K562 (cell line): ENCODE data around the gene B4GALNT4. TPM values are rescaled to one million over a fixed set of nuclear protein-coding genes. Genes with fewer than 3 reads are reported as not detected.

Experiments
- CSDE1 ChIP-seq, 2 experiments: fragments of 450-650 bp; IDR thresholded peaks; 2 replicates each; pipeline ENCODE4 v1.6.1; 2016; ENCODE audit warnings: mild to moderate bottlenecking in 1 of 2
- GABPB1 ChIP-seq: sonication (generic); formaldehyde crosslinking; IDR thresholded peaks from 2 replicates; pipeline ENCODE4 v1.8.0; 2022; ENCODE audit warnings: mild to moderate bottlenecking, missing genetic modification reagents
- HMGN3 ChIP-seq: IDR thresholded peaks from 2 replicates; pipeline ENCODE4 v1.6.1; 2011; ENCODE audit warnings: borderline replicate concordance, low read depth, mild to moderate bottlenecking, mixed read lengths, low read length; ENCODE audit not compliant: insufficient read length; ENCODE audit errors: extremely low read depth
- KDM5B ChIP-seq: fragments of 200-600 bp; sonication (generic); IDR thresholded peaks from 2 replicates; pipeline ENCODE4 v1.6.1; 2012; ENCODE audit warnings: low read depth, mild to moderate bottlenecking, moderate library complexity, low read length, control low read depth, inconsistent platforms; ENCODE audit not compliant: insufficient replicate concordance
- MEF2D ChIP-seq: conservative IDR thresholded peaks from 2 replicates; pipeline ENCODE4 v1.6.1; 2016; ENCODE audit warnings: low read depth, missing genetic modification characterization, missing compliant biosample characterization
- MYNN ChIP-seq, 2 experiments: sonication (generic); formaldehyde crosslinking in 1 of 2; IDR thresholded peaks; 2 replicates each; pipeline versions ENCODE4 v1.5.0 to v1.6.1; 2016 to 2020; ENCODE audit warnings: antibody characterized with exemption in 1 of 2, missing genetic modification reagents in 1 of 2
- PCBP2 ChIP-seq: fragments of 200-400 bp; formaldehyde crosslinking; IDR thresholded peaks from 2 replicates; pipeline ENCODE4 v1.6.1; 2018; ENCODE audit warnings: low read length, low read depth, mild to moderate bottlenecking, moderate library complexity; ENCODE audit not compliant: poor library complexity, severe bottlenecking
- SUPT5H ChIP-seq: fragments of 450-650 bp; IDR thresholded peaks from 2 replicates; pipeline ENCODE4 v1.6.1; 2016
- THRAP3 ChIP-seq: fragments of 450-650 bp; IDR thresholded peaks from 2 replicates; pipeline ENCODE4 v1.6.1; 2016; ENCODE audit warnings: mild to moderate bottlenecking, inconsistent platforms, borderline replicate concordance
- ZFPM2 ChIP-seq: fragments of 250-450 bp; sonication (Bioruptor Pico); IDR thresholded peaks from 2 replicates; pipeline ENCODE4 v1.5.1; 2022; ENCODE audit warnings: mild to moderate bottlenecking
- ZNF175 ChIP-seq: fragments of 200-800 bp; sonication (Bioruptor generic); IDR thresholded peaks from 2 replicates; pipeline ENCODE4 v1.6.1; 2016; ENCODE audit warnings: low read depth, mild to moderate bottlenecking, missing genetic modification characterization, missing compliant biosample characterization
- ZNF217 ChIP-seq: sonication (generic); formaldehyde crosslinking; IDR thresholded peaks from 2 replicates; pipeline ENCODE4 v1.8.0; 2022; ENCODE audit warnings: mild to moderate bottlenecking, missing genetic modification reagents
- ZNF23 ChIP-seq: fragments of 250-450 bp; sonication (Bioruptor Pico); IDR thresholded peaks from 2 replicates; pipeline ENCODE4 v1.4.0; 2020; ENCODE audit warnings: mild to moderate bottlenecking
- ZNF253 ChIP-seq: fragments of 250-450 bp; sonication (Bioruptor Pico); conservative IDR thresholded peaks from 2 replicates; pipeline ENCODE4 v1.6.1; 2021; ENCODE audit warnings: mild to moderate bottlenecking
- ZNF347 ChIP-seq: fragments of 450-650 bp; formaldehyde crosslinking; IDR thresholded peaks from 2 replicates; pipeline ENCODE4 v1.4.0; 2020; ENCODE audit warnings: low read depth, mild to moderate bottlenecking, moderate library complexity
- ZNF79 ChIP-seq: fragments of 250-450 bp; sonication (Bioruptor Pico); IDR thresholded peaks from 2 replicates; pipeline ENCODE4 v1.4.0; 2020; ENCODE audit warnings: low read depth, mild to moderate bottlenecking, moderate library complexity
- polyA plus RNA-seq, 8 experiments: library from polyadenylated mRNA; depleted of rRNA in 4 of 8; stranded (reverse) in 5 of 8; unstranded in 3 of 8; fragments of >200 nt; fragmentation: Nextera tagmentation in 2 of 8; fragmentation: Illumina TruSeq in 1 of 8; extraction: Ambion mirVana in 2 of 8; extraction: Trizol in 1 of 8; gene quantifications; 2 replicates each; pipeline versions ENCODE4 v1.2.1 to v1.2.3, GENCODE V29; 2011 to 2014; ENCODE audit warnings: inconsistent platforms in 1 of 8, missing spikeins in 1 of 8
- total RNA-seq, 7 experiments: library from RNA; depleted of rRNA in 6 of 7; stranded (reverse); fragments of >200 nt in 6 of 7; fragmentation: Illumina TruSeq in 2 of 7; extraction: Trizol in 2 of 7; gene quantifications; 2 replicates each; pipeline versions ENCODE4 v1.2.1 to v1.2.3, GENCODE V29; 2011 to 2021; ENCODE audit warnings: low replicate concordance in 1 of 7
- TF ChIP-seq, protein P1 (sequence below): fragments of 450-650 bp; IDR thresholded peaks from 2 replicates; pipeline ENCODE4 v1.6.1; 2016; ENCODE audit warnings: low read depth, mild to moderate bottlenecking, moderate library complexity
- TF ChIP-seq, protein P2 (sequence below): fragments of 450-650 bp; formaldehyde crosslinking; IDR thresholded peaks from 2 replicates; pipeline ENCODE4 v1.4.0; 2020; ENCODE audit warnings: mild to moderate bottlenecking, mixed read lengths
- TF ChIP-seq, protein P3 (sequence below): IDR thresholded peaks from 2 replicates; pipeline ENCODE4 v1.6.1; 2011; ENCODE audit not compliant: insufficient read length; ENCODE audit errors: extremely low read depth
- TF ChIP-seq, protein P4 (sequence below), 2 experiments: IDR thresholded peaks; 2 replicates each; pipeline ENCODE4 v1.6.1; 2012; ENCODE audit warnings: improper control_type of control experiment in 2 of 2, low read depth in 2 of 2, low read length in 2 of 2, borderline replicate concordance in 1 of 2
- TF ChIP-seq, protein P5 (sequence below): sonication (generic); formaldehyde crosslinking; IDR thresholded peaks from 2 replicates; pipeline ENCODE4 v1.8.0; 2022; ENCODE audit warnings: mild to moderate bottlenecking, missing genetic modification reagents, borderline replicate concordance

The B4GALNT4 gene
- total and polyA plus RNA-seq, 9 of the 15 experiments (the other 6 are each of a cell fraction or from before 2014, with no cell fraction given): 0.20 to 37.1 (median 10.8) TPM; not detected in 1

DNA sequence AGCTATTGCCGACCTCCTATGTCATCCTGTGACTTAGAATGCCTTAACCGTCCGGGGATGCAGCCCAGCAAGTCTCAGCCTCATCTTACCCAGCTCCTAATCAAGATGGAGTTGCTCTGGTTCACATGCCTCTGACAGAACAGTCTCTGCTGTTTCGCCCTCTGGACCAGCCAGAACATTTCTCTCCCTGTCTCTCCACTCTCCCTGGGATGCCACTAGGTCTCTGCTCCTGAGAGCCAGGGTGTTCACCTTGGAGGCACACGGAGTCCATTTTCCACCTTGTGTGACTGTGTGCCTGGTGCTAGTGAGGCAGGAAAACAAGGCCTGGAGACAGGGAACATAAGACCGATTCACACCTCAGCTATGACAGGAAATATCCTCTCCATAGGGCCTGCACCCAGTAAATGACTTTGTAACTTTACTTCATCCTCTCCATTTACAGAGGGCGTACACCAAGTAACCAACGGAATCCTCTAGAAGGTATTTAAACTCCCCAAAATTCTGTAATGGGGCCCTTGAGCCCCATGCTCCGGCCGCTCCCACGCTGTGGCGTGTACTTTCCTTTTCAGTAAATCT lies 16.8 kb upstream of the B4GALNT4 start (continued):
- TF ChIP-seq KDM5B (no peak), GABPB1 (no peak), ZNF347 (CRISPR knock-in tag) (peak; percentile 90), PCBP2 (no peak), ZFPM2 (CRISPR knock-in tag) (0 out of 2 replicates have a peak, but pooled peaks have one; percentile 56), MEF2D (tag) (peak; percentile 96), ZNF175 (peak; percentile 91), ZNF253 (CRISPR knock-in tag) (no peak), HMGN3 (no peak), ZNF217 (no peak), SUPT5H (no peak), ZNF79 (CRISPR knock-in tag) (peak; percentile 95), ZNF23 (CRISPR knock-in tag) (peak; percentile 70; the same call in 1 of the 2 replicates), MYNN (IDR thresholded peaks at IDR 0.05) (no peak), MYNN (CRISPR knock-in tag; IDR thresholded peaks at IDR 0.05) (no peak), CSDE1 (IDR thresholded peaks at IDR 0.05) (no peak), THRAP3 (no peak)
- TF ChIP-seq, protein P1, sequence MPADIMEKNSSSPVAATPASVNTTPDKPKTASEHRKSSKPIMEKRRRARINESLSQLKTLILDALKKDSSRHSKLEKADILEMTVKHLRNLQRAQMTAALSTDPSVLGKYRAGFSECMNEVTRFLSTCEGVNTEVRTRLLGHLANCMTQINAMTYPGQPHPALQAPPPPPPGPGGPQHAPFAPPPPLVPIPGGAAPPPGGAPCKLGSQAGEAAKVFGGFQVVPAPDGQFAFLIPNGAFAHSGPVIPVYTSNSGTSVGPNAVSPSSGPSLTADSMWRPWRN: no peak
- TF ChIP-seq, protein P2, sequence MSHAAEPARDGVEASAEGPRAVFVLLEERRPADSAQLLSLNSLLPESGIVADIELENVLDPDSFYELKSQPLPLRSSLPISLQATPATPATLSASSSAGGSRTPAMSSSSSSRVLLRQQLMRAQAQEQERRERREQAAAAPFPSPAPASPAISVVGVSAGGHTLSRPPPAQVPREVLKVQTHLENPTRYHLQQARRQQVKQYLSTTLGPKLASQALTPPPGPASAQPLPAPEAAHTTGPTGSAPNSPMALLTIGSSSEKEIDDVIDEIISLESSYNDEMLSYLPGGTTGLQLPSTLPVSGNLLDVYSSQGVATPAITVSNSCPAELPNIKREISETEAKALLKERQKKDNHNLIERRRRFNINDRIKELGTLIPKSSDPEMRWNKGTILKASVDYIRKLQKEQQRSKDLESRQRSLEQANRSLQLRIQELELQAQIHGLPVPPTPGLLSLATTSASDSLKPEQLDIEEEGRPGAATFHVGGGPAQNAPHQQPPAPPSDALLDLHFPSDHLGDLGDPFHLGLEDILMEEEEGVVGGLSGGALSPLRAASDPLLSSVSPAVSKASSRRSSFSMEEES (CRISPR knock-in tag): peak; percentile 67
- TF ChIP-seq, protein P3, sequence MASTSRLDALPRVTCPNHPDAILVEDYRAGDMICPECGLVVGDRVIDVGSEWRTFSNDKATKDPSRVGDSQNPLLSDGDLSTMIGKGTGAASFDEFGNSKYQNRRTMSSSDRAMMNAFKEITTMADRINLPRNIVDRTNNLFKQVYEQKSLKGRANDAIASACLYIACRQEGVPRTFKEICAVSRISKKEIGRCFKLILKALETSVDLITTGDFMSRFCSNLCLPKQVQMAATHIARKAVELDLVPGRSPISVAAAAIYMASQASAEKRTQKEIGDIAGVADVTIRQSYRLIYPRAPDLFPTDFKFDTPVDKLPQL: no peak
- TF ChIP-seq, protein P4, sequence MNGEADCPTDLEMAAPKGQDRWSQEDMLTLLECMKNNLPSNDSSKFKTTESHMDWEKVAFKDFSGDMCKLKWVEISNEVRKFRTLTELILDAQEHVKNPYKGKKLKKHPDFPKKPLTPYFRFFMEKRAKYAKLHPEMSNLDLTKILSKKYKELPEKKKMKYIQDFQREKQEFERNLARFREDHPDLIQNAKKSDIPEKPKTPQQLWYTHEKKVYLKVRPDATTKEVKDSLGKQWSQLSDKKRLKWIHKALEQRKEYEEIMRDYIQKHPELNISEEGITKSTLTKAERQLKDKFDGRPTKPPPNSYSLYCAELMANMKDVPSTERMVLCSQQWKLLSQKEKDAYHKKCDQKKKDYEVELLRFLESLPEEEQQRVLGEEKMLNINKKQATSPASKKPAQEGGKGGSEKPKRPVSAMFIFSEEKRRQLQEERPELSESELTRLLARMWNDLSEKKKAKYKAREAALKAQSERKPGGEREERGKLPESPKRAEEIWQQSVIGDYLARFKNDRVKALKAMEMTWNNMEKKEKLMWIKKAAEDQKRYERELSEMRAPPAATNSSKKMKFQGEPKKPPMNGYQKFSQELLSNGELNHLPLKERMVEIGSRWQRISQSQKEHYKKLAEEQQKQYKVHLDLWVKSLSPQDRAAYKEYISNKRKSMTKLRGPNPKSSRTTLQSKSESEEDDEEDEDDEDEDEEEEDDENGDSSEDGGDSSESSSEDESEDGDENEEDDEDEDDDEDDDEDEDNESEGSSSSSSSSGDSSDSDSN (IDR thresholded peaks at IDR 0.05; ENCODE audit: borderline replicate concordance in 1 of 2, low read depth in 2 of 2, low read length in 2 of 2): no peak
- TF ChIP-seq, protein P5, sequence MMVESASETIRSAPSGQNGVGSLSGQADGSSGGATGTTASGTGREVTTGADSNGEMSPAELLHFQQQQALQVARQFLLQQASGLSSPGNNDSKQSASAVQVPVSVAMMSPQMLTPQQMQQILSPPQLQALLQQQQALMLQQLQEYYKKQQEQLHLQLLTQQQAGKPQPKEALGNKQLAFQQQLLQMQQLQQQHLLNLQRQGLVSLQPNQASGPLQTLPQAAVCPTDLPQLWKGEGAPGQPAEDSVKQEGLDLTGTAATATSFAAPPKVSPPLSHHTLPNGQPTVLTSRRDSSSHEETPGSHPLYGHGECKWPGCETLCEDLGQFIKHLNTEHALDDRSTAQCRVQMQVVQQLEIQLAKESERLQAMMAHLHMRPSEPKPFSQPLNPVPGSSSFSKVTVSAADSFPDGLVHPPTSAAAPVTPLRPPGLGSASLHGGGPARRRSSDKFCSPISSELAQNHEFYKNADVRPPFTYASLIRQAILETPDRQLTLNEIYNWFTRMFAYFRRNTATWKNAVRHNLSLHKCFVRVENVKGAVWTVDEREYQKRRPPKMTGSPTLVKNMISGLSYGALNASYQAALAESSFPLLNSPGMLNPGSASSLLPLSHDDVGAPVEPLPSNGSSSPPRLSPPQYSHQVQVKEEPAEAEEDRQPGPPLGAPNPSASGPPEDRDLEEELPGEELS (CRISPR knock-in tag): no peak
